HL-60 (cell line): Measurements from ENCODE around the gene TSC22D3.

Experiments used
- SPI1 ChIP-seq: IDR thresholded peaks from 2 replicates; pipeline ENCODE4 v1.6.1; 2012; ENCODE audit warnings: low read depth, mild to moderate bottlenecking, borderline replicate concordance
- TF ChIP-seq, protein P1 (sequence below): IDR thresholded peaks from one replicate; pipeline ENCODE4 v1.5.1; 2011; ENCODE audit warnings: low read length, control low read depth, inconsistent platforms; ENCODE audit not compliant: insufficient read depth
- TF ChIP-seq, protein P2 (sequence below): IDR thresholded peaks from 2 replicates; pipeline ENCODE4 v1.6.1; 2012; ENCODE audit warnings: low read depth; ENCODE audit not compliant: insufficient replicate concordance

GRCh38 chrX:107709266-107709806, 66.3 kb downstream of the TSC22D3 start:
- TF ChIP-seq, protein P1, sequence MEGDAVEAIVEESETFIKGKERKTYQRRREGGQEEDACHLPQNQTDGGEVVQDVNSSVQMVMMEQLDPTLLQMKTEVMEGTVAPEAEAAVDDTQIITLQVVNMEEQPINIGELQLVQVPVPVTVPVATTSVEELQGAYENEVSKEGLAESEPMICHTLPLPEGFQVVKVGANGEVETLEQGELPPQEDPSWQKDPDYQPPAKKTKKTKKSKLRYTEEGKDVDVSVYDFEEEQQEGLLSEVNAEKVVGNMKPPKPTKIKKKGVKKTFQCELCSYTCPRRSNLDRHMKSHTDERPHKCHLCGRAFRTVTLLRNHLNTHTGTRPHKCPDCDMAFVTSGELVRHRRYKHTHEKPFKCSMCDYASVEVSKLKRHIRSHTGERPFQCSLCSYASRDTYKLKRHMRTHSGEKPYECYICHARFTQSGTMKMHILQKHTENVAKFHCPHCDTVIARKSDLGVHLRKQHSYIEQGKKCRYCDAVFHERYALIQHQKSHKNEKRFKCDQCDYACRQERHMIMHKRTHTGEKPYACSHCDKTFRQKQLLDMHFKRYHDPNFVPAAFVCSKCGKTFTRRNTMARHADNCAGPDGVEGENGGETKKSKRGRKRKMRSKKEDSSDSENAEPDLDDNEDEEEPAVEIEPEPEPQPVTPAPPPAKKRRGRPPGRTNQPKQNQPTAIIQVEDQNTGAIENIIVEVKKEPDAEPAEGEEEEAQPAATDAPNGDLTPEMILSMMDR: no peak
- TF ChIP-seq SPI1: no peak
- TF ChIP-seq, protein P2, sequence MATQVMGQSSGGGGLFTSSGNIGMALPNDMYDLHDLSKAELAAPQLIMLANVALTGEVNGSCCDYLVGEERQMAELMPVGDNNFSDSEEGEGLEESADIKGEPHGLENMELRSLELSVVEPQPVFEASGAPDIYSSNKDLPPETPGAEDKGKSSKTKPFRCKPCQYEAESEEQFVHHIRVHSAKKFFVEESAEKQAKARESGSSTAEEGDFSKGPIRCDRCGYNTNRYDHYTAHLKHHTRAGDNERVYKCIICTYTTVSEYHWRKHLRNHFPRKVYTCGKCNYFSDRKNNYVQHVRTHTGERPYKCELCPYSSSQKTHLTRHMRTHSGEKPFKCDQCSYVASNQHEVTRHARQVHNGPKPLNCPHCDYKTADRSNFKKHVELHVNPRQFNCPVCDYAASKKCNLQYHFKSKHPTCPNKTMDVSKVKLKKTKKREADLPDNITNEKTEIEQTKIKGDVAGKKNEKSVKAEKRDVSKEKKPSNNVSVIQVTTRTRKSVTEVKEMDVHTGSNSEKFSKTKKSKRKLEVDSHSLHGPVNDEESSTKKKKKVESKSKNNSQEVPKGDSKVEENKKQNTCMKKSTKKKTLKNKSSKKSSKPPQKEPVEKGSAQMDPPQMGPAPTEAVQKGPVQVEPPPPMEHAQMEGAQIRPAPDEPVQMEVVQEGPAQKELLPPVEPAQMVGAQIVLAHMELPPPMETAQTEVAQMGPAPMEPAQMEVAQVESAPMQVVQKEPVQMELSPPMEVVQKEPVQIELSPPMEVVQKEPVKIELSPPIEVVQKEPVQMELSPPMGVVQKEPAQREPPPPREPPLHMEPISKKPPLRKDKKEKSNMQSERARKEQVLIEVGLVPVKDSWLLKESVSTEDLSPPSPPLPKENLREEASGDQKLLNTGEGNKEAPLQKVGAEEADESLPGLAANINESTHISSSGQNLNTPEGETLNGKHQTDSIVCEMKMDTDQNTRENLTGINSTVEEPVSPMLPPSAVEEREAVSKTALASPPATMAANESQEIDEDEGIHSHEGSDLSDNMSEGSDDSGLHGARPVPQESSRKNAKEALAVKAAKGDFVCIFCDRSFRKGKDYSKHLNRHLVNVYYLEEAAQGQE: no peak
